SU-DHL-6 (cell line): ENCODE data around the gene RNF19B.

Experiments used
- H2AFZ ChIP-seq: fragments of 200-600 bp; sonication (generic); 2 replicates; pipeline ENCODE4 v1.6.1; 2014; ENCODE audit warnings: low read depth, mild to moderate bottlenecking, moderate library complexity, mixed read lengths, antibody characterized with exemption, low read length; ENCODE audit not compliant: severe bottlenecking
- H3F3A ChIP-seq: fragments of 200-600 bp; shearing (Covaris generic); 2 replicates; pipeline ENCODE4 v1.6.0; 2016; ENCODE audit warnings: antibody characterized with exemption, mild to moderate bottlenecking; ENCODE audit not compliant: insufficient read depth
- H3K27ac ChIP-seq: fragments of 200-600 bp; sonication (generic); 2 replicates; pipeline ENCODE4 v1.5.1; 2016; ENCODE audit warnings: low read depth, mild to moderate bottlenecking, low read length, moderate library complexity, mixed read lengths
- H3K27me3 ChIP-seq: fragments of 200-600 bp; sonication (generic), shearing (Covaris generic); 2 replicates; pipeline ENCODE4 v1.6.0; 2014; ENCODE audit warnings: mild to moderate bottlenecking, low read length
- H3K36me3 ChIP-seq: fragments of 200-600 bp; sonication (generic); 2 replicates; pipeline ENCODE4 v1.6.1; 2014; ENCODE audit warnings: mild to moderate bottlenecking, low read length, mixed read lengths
- H3K4me2 ChIP-seq: fragments of 300-600, 200-600 bp; shearing (Covaris generic), sonication (generic); 2 replicates; pipeline ENCODE4 v1.6.0; 2014; ENCODE audit warnings: low read length, low read depth, mild to moderate bottlenecking; ENCODE audit not compliant: poor library complexity, severe bottlenecking
- H3K4me3 ChIP-seq: fragments of 200-600 bp; sonication (generic); 2 replicates; pipeline ENCODE4 v1.5.1; 2014; ENCODE audit warnings: antibody characterized with exemption, low read length, mild to moderate bottlenecking, mixed read lengths; ENCODE audit not compliant: insufficient read depth, poor library complexity, severe bottlenecking
- H3K79me2 ChIP-seq: fragments of 200-600 bp; sonication (generic); 2 replicates; pipeline ENCODE4 v1.6.1; 2014; ENCODE audit warnings: mild to moderate bottlenecking, low read length, moderate library complexity; ENCODE audit not compliant: insufficient read depth
- H3K9ac ChIP-seq: fragments of 200-600 bp; sonication (generic); 2 replicates; pipeline ENCODE4 v1.7.0; 2014; ENCODE audit warnings: mild to moderate bottlenecking, low read length
- H3K9me2 ChIP-seq: fragments of 200-600 bp; sonication (generic); replicated peaks from 2 replicates; pipeline ENCODE4 v1.6.1; 2014; ENCODE audit warnings: low read length; ENCODE audit not compliant: insufficient read depth
- H3K9me3 ChIP-seq: fragments of 200-600 bp; sonication (generic); 2 replicates; pipeline ENCODE4 v1.6.1; 2014; ENCODE audit warnings: low read length, mixed read lengths; ENCODE audit not compliant: insufficient read depth
- H4K20me1 ChIP-seq: fragments of 200-600 bp; sonication (generic); 2 replicates; pipeline ENCODE4 v1.6.1; 2014; ENCODE audit warnings: low read depth, mild to moderate bottlenecking, antibody characterized with exemption, low read length, moderate library complexity, mixed read lengths
- EZH2phosphoT487 ChIP-seq: fragments of 200-600 bp; sonication (generic), shearing (Covaris generic); conservative IDR thresholded peaks from 2 replicates; pipeline ENCODE4 v1.6.1; 2018; ENCODE audit warnings: mild to moderate bottlenecking, antibody characterized with exemption, low read length, moderate library complexity, mixed read lengths
- TF ChIP-seq, protein P1 (sequence below): fragments of 200-600 bp; sonication (generic); IDR thresholded peaks from one replicate; pipeline ENCODE4 v1.5.1; 2017; ENCODE audit warnings: antibody characterized with exemption, mild to moderate bottlenecking, low read length, moderate library complexity; ENCODE audit not compliant: insufficient read depth, poor library complexity, severe bottlenecking

RNF19B gene

DNA sequence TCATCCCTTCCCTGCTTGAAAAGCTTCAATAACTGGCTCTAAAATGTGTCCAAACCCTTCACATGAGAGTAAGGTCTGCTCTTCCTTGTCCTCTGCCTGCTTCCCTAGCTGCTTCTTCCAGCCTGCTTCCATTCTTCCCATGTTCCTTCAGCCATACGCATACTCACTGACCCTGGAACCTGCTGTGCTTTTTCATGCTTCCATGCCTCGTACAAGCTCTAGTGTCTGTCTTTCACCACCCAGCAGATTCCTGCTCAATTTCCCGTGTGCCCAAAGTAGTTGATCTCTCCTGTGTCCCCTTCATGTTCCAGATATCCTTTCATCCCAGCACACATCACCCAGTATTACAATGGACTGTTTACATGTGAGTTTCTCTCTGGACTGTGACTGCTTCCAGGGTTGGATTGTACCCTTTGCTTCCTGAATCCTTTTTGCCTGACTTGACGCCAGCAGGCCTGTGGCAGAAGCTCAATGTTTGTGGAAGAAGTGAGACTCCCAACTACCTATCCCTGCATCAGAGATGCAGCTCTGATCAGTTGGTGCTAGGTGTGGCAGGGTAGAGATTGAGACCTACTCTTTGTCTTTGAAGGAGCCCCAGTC lies 35.9 kb upstream of the RNF19B start:
- Histone ChIP-seq H3F3A (no peaks in the 10 kb centered on the region), H4K20me1 (no peaks in the 10 kb centered on the region), H2AFZ (no peak overlapping the region), H3K9ac (no peak overlapping the region), H3K79me2 (no peaks in the 10 kb centered on the region), H3K27me3 (no peaks in the 10 kb centered on the region), H3K27ac (no peak overlapping the region), H3K9me2 (no peaks in the 10 kb centered on the region), H3K36me3 (no peaks in the 10 kb centered on the region), H3K9me3 (no peaks in the 10 kb centered on the region), H3K4me3 (no peak overlapping the region), H3K4me2 (no peak overlapping the region)
- TF ChIP-seq, protein P1, sequence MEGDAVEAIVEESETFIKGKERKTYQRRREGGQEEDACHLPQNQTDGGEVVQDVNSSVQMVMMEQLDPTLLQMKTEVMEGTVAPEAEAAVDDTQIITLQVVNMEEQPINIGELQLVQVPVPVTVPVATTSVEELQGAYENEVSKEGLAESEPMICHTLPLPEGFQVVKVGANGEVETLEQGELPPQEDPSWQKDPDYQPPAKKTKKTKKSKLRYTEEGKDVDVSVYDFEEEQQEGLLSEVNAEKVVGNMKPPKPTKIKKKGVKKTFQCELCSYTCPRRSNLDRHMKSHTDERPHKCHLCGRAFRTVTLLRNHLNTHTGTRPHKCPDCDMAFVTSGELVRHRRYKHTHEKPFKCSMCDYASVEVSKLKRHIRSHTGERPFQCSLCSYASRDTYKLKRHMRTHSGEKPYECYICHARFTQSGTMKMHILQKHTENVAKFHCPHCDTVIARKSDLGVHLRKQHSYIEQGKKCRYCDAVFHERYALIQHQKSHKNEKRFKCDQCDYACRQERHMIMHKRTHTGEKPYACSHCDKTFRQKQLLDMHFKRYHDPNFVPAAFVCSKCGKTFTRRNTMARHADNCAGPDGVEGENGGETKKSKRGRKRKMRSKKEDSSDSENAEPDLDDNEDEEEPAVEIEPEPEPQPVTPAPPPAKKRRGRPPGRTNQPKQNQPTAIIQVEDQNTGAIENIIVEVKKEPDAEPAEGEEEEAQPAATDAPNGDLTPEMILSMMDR = no peak
- TF ChIP-seq EZH2phosphoT487 = no peak

DNA sequence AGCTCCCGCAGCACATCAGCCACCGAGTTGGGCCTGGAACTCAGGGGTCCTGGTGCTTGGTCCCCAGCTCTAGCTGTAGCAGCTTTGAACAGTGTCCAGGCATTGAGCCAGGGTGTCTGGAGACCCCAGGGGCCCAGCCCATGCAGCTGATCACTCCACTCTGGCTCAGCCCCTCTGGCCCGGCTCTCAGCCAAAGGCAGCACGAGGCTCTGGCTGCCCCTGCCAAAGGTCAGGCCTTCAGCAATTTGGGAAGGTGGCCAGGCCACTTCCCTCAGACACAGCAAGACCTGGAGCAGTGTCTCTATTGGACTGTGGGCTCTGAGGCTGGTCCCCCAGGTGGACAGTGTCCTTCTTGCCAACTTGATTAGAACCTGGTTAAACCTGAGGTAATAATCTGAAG lies 34.4 kb upstream of the RNF19B start:
- Histone ChIP-seq H3K9me3 (no peaks in the 10 kb centered on the region), H3K9ac (no peak overlapping the region), H4K20me1 (no peaks in the 10 kb centered on the region), H3F3A (no peaks in the 10 kb centered on the region), H3K27me3 (no peaks in the 10 kb centered on the region), H3K79me2 (no peaks in the 10 kb centered on the region), H2AFZ (no peak overlapping the region), H3K27ac (no peak overlapping the region), H3K36me3 (no peaks in the 10 kb centered on the region), H3K4me3 (no peak overlapping the region), H3K4me2 (no peak overlapping the region), H3K9me2 (no peaks in the 10 kb centered on the region)
- no peak for TF ChIP-seq EZH2phosphoT487
- TF ChIP-seq, protein P1 = no peak

- no peak overlapping the region for H2AFZ ChIP-seq
Measured at GRCh38 chr1:32998064-32998463, 33.5 kb upstream of the RNF19B start.

More at GRCh38 chr1:32998064-32998463, 33.5 kb upstream of the RNF19B start:
- Histone ChIP-seq H3K9me3 (no peaks in the 10 kb centered on the region), H3K4me3 (no peak overlapping the region), H3K4me2 (no peak overlapping the region), H4K20me1 (no peaks in the 10 kb centered on the region), H3K9me2 (no peaks in the 10 kb centered on the region), H3F3A (no peaks in the 10 kb centered on the region), H3K9ac (no peak overlapping the region), H3K27me3 (no peaks in the 10 kb centered on the region), H3K27ac (no peak overlapping the region), H3K36me3 (no peaks in the 10 kb centered on the region), H3K79me2 (no peaks in the 10 kb centered on the region)
- TF ChIP-seq, protein P1 = no peak
- TF ChIP-seq EZH2phosphoT487 = no peak
